IPS-NIHi11 (cell line): ENCODE results near the gene ZP3.
"Not testable (repeated sequence)": the region's sequence is repeated elsewhere in the genome, so short reads cannot be mapped to it uniquely, and the experiment has no call there.

Experiments
- DNase-seq: peaks from one replicate; pipeline ENCODE4 v3.0.0; 2012; ENCODE audit warnings: mixed read lengths, low spot score

The ZP3 gene

GRCh38 chr7:76405738-76406137 lies 19.0 kb upstream of the ZP3 start:
- no peak for DNase-seq

DNA sequence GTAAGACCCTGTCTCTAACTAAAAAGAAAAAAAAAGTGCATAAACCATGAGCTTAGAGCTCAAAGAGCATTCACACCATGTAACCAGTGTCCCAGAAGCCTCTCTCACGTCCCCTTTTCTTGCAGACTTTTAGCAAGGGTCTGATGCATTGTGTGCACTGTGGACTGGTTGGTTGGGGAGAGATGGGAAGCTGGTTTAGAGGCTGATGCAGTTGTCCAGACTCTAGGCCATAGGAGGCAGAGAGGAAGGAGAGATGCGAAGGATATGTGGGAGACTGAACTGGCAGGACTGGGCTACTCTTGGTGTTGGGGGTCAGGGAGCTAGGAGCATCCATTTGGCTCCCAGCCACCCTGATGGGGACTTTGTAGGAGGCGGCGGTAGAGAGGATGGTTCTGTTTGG lies 17.0 kb upstream of the ZP3 start:
- DNase-seq, result no peak

- no peak for DNase-seq
These were observed 16.6 kb upstream of the ZP3 start for GRCh38 chr7:76408121-76408560.

DNA sequence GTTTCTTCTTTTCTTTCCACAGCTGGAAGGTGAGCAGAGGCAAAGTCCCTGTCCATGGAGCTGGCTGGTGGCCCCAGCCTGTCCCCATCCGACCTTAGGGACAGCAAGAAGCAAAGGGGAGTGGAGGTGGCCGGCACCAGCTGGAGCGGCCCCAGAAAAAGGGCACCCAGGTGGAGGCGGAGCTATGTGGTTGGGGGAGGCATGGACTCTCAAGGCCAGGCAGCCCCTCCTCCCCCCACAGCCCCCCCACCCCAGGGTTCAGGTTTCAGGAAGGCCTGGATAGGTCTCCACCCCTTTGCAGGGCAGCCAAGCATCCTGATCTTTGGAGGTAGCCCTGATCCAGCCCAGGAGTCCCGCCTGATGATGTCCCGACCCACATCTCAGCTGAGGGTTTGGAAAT lies 15.2 kb upstream of the ZP3 start, which contains the start of gene SSC4D:
Gene SSC4D, minus strand, starts transcription at position 161 of the 400 bp plus-strand sequence. CDS start 5,258 bp downstream, outside the sequence.
- DNase-seq, result peak; percentile 93

- no peak for DNase-seq
These were observed 13.1 kb upstream of the ZP3 start for GRCh38 chr7:76411626-76412025.

GRCh38 chr7:76412249-76412648 lies 12.5 kb upstream of the ZP3 start:
- DNase-seq, result no peak

- DNase-seq, result not testable (repeated sequence)
These were observed 7.0 kb upstream of the ZP3 start for GRCh38 chr7:76417654-76418310.

GRCh38 chr7:76421097-76421496 lies 3.7 kb upstream of the ZP3 start:
- not testable (repeated sequence) for DNase-seq

- DNase-seq, result no peak
These were observed 911 bp upstream of the ZP3 start for GRCh38 chr7:76423666-76424412.

GRCh38 chr7:76425156-76425555 lies 406 bp downstream of the ZP3 start:
- DNase-seq, result no peak

DNA sequence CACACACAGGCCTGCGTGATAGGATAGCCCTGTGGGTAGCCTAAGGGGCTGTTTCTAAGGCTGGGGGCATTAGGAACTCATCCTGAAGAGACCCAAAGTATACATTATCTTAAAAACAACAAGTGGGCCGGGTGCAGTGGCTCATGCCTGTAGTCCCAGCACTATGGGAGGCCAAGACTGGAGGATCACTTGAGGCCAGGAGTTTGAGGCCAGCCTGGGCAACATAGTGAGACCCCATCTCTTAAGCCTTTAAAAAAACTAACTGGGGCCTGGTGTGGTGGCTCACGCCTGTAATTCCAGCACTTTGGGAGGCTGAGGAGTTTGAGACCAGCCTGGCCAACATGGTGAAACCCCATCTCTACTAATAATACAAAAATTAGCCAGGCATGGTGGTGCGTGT lies 808 bp downstream of the ZP3 start:
- DNase-seq, result not testable (repeated sequence)

- DNase-seq, result no peak
These were observed 1.5 kb downstream of the ZP3 start for GRCh38 chr7:76426246-76426645.

GRCh38 chr7:76427635-76428034 lies 2.9 kb downstream of the ZP3 start:
- DNase-seq, result no peak

- DNase-seq, result no peak
These were observed 3.5 kb downstream of the ZP3 start for GRCh38 chr7:76428149-76428823.

DNA sequence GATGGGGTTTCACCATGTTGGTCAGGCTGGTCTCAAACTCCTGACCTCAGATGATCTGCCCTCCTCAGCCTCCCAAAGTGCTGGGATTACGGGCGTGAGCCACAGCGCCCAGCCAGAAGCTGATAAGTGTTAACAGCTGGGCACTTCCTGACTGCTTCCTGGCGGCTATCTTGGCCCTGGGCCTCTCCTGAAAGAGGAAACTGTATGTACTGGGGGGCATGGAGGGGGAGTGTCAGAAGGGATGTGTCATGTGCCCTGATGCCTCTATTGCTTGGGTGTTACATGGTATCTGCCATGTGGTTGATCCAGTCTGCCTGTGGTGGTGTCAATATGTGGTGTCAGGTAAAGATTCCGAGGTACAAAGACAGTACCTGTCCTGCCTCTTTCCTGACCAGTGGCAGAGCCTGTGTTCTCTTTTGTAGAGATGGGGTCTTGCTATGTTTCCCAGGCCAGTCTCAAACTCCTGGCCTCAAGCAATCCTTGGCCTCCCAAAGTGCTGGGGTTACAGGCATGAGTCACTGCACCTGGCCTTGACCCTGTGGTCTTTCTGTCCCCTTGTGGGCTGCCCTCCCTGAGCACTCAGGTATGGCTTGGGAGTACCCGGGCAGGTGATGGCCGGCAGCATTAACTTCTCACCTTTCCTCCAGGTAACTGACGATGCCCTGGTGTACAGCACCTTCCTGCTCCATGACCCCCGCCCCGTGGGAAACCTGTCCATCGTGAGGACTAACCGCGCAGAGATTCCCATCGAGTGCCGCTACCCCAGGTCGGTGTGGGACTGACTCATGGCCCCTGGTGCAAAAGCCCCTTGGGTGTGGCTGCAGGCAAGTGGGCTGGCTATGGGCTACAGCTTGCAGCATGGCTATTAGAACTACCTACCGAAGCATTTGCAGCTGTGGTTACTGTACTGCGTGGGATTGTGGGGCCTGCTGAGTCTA lies 4.4 kb downstream of the ZP3 start:
- no peak for DNase-seq

DNA sequence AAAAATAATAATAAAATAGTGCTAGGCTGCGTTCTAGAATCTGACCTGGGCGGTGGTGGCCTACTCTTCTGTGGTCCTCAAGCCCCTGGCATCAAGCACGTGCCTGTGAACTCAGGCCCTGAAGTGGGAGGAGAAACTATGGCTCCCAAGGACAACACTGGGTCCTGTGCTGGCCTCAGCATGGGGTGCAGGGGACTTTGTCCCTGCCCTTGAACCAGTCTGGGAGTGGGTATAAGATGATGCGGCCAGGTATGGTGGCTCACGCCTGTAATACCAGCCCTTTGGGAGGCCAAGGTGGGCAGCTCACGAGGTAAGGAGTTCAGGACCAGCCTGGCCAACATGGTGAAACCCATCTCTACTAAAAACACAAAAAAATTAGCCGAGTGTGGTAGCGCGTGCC lies 5.5 kb downstream of the ZP3 start:
- DNase-seq, result no peak

GRCh38 chr7:76430836-76431235 lies 6.1 kb downstream of the ZP3 start:
- DNase-seq, result no peak

GRCh38 chr7:76437873-76438272 lies 13.1 kb downstream of the ZP3 start:
- not testable (repeated sequence) for DNase-seq

- not testable (repeated sequence) for DNase-seq
These were observed 14.6 kb downstream of the ZP3 start for GRCh38 chr7:76439120-76439888.

- DNase-seq, result not testable (repeated sequence)
These were observed 15.7 kb downstream of the ZP3 start for GRCh38 chr7:76440404-76440803.

- not testable (repeated sequence) for DNase-seq
These were observed 17.0 kb downstream of the ZP3 start for GRCh38 chr7:76441792-76442191.
